Measurements from ENCODE around the gene FAM168B.

DNA sequence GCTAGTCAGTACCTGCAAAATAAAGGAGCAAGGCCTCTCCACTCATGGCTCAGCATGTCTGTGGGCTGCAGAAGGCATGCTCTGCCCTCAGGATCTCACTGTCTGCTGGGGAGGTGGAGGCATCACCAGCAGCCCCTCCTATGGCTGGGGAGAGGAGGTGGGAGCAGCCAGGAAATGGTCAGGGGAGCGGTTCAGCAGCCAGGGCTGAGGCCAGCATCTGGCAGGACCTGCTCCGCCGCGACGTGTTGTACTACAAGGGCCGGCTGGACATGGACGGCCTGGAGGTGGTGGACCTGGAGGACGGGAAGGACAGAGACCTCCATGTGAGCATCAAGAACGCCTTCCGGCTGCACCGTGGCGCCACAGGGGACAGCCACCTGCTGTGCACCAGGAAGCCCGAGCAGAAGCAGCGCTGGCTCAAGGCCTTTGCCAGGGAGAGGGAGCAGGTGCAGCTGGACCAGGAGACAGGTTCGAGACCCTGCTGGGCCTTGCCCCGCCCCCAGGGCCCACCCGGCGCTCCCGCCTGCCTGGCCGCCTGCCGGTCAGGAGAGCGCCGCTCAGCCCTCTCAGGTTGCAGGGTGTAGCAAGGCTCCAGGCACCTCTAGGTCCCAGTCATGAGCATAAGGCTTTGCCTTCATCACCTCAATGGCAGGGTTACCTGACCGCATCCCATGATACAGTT is 49.0 kb downstream of the FAM168B start:
- TF ChIP-seq POLR2AphosphoS5 (IDR thresholded peaks at IDR 0.05): no peak
- no peak for TF ChIP-seq CTCF (IDR thresholded peaks at IDR 0.05)

Measured in prostate gland (tissue), 2 donors.